Measurements from ENCODE around the gene PLXNA2.

- TF ChIP-seq CTCF (IDR thresholded peaks at IDR 0.05) (no peak), EZH2 (IDR thresholded peaks at IDR 0.05; ENCODE audit: borderline replicate concordance, insufficient read depth, low read depth, low read length, poor library complexity, severe bottlenecking) (no peak)
Observed at GRCh38 chr1:208258277-208258676, 14.1 kb upstream of the PLXNA2 start.
